ENCODE measurements around the gene BST1.

The BST1 gene

GRCh38 chr4:15746110-15746509 is 43.2 kb downstream of the BST1 start:
- H3K4me2 ChIP-seq (ENCODE audit: low read length) = no peak overlapping the region
- H3K9me2 ChIP-seq (replicated peaks; ENCODE audit: control insufficient read depth, low read length) = no peaks in the 10 kb centered on the region
- H3K27ac ChIP-seq (ENCODE audit: low read depth, low read length) = no peak overlapping the region
- no peaks in the 10 kb centered on the region for H3K27me3 ChIP-seq (ENCODE audit: control insufficient read depth, low read length)
- peaks cover 5% of the 10 kb centered on the region; the same call in 1 of the 2 replicates for H3K9me3 ChIP-seq (ENCODE audit: control insufficient read depth, insufficient read depth, low read length)
- H3K79me2 ChIP-seq (ENCODE audit: control insufficient read depth, low read length) = no peaks in the 10 kb centered on the region
- H3K4me3 ChIP-seq (ENCODE audit: low read length) = no peak overlapping the region
- TF ChIP-seq CTCF (IDR thresholded peaks at IDR 0.05; ENCODE audit: low read depth, low read length, poor library complexity, severe bottlenecking) (no peak), EZH2phosphoT487 (IDR thresholded peaks at IDR 0.05; ENCODE audit: borderline replicate concordance, low read length) (no peak)
- no peaks in the 10 kb centered on the region for H3F3A ChIP-seq (ENCODE audit: control insufficient read depth, insufficient read depth)
- no peaks in the 10 kb centered on the region for H3K4me1 ChIP-seq (ENCODE audit: control insufficient read depth, low read length)
- no peaks in the 10 kb centered on the region for H4K20me1 ChIP-seq (ENCODE audit: control insufficient read depth, insufficient read depth, low read depth, low read length)
- H3K36me3 ChIP-seq (ENCODE audit: control insufficient read depth, low read length) = no peaks in the 10 kb centered on the region

- H3K36me3 ChIP-seq (ENCODE audit: control insufficient read depth, low read length) = no peaks in the 10 kb centered on the region
- no peak overlapping the region for H3K27ac ChIP-seq (ENCODE audit: low read depth, low read length)
- H3K9me3 ChIP-seq (ENCODE audit: control insufficient read depth, insufficient read depth, low read length) = no peaks in the 10 kb centered on the region
- H3K4me3 ChIP-seq (ENCODE audit: low read length) = no peak overlapping the region
- no peaks in the 10 kb centered on the region for H3K27me3 ChIP-seq (ENCODE audit: control insufficient read depth, low read length)
- no peaks in the 10 kb centered on the region for H3K79me2 ChIP-seq (ENCODE audit: control insufficient read depth, low read length)
- no peak overlapping the region for H3K4me2 ChIP-seq (ENCODE audit: low read length)
- TF ChIP-seq CTCF (IDR thresholded peaks at IDR 0.05; ENCODE audit: low read depth, low read length, poor library complexity, severe bottlenecking) (no peak), EZH2phosphoT487 (IDR thresholded peaks at IDR 0.05; ENCODE audit: borderline replicate concordance, low read length) (no peak)
- H3K9me2 ChIP-seq (replicated peaks; ENCODE audit: control insufficient read depth, low read length) = no peaks in the 10 kb centered on the region
- no peaks in the 10 kb centered on the region for H4K20me1 ChIP-seq (ENCODE audit: control insufficient read depth, insufficient read depth, low read depth, low read length)
- peaks cover 4% of the 10 kb centered on the region for H3K4me1 ChIP-seq (ENCODE audit: control insufficient read depth, low read length)
- H3F3A ChIP-seq (ENCODE audit: control insufficient read depth, insufficient read depth) = no peaks in the 10 kb centered on the region
Observed at GRCh38 chr4:15749001-15749400, 46.1 kb downstream of the BST1 start.

- no peak overlapping the region for H3K4me3 ChIP-seq (ENCODE audit: low read length)
- no peaks in the 10 kb centered on the region for H3K36me3 ChIP-seq (ENCODE audit: control insufficient read depth, low read length)
- no peaks in the 10 kb centered on the region for H3K9me2 ChIP-seq (replicated peaks; ENCODE audit: control insufficient read depth, low read length)
- peaks cover 25% of the 10 kb centered on the region for H3K4me1 ChIP-seq (ENCODE audit: control insufficient read depth, low read length)
- no peak overlapping the region for H3K4me2 ChIP-seq (ENCODE audit: low read length)
- TF ChIP-seq EZH2phosphoT487 (IDR thresholded peaks at IDR 0.05; ENCODE audit: borderline replicate concordance, low read length) (no peak), CTCF (IDR thresholded peaks at IDR 0.05; ENCODE audit: low read depth, low read length, poor library complexity, severe bottlenecking) (no peak)
- H3F3A ChIP-seq (ENCODE audit: control insufficient read depth, insufficient read depth) = no peaks in the 10 kb centered on the region
- H3K9me3 ChIP-seq (ENCODE audit: control insufficient read depth, insufficient read depth, low read length) = no peaks in the 10 kb centered on the region
- no peak overlapping the region for H3K27ac ChIP-seq (ENCODE audit: low read depth, low read length)
- no peaks in the 10 kb centered on the region for H3K79me2 ChIP-seq (ENCODE audit: control insufficient read depth, low read length)
- no peaks in the 10 kb centered on the region for H4K20me1 ChIP-seq (ENCODE audit: control insufficient read depth, insufficient read depth, low read depth, low read length)
- no peaks in the 10 kb centered on the region for H3K27me3 ChIP-seq (ENCODE audit: control insufficient read depth, low read length)
Observed at GRCh38 chr4:15751153-15751552, 48.3 kb downstream of the BST1 start.

DNA sequence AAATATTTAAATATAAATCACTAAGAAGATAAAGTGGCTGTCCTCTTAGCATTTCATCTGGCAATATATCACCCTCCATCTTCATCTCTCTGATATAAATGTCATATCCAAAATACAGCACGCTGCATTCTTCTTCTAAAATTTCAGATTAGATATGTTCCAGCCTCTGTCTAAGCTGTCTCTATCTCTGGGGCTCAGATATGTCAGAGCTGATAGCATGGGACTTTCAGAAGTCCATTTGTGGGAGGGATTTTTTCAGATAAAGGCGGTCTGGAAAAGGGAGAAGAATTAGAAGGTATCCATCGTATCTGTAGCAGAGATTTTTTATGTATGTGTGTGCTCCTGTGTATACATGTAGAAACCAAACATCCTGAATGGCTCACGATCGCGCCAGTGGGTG is 50.2 kb downstream of the BST1 start:
- no peaks in the 10 kb centered on the region for H3K27me3 ChIP-seq (ENCODE audit: control insufficient read depth, low read length)
- no peak overlapping the region for H3K4me3 ChIP-seq (ENCODE audit: low read length)
- no peaks in the 10 kb centered on the region; the same call in 1 of the 2 replicates for H3K9me3 ChIP-seq (ENCODE audit: control insufficient read depth, insufficient read depth, low read length)
- no peak for TF ChIP-seq CTCF (IDR thresholded peaks at IDR 0.05; ENCODE audit: low read depth, low read length, poor library complexity, severe bottlenecking)
- no peak for TF ChIP-seq EZH2phosphoT487 (IDR thresholded peaks at IDR 0.05; ENCODE audit: borderline replicate concordance, low read length)
- peaks cover 38% of the 10 kb centered on the region for H3K4me1 ChIP-seq (ENCODE audit: control insufficient read depth, low read length)
- no peak overlapping the region for H3K4me2 ChIP-seq (ENCODE audit: low read length)
- no peaks in the 10 kb centered on the region for H3K36me3 ChIP-seq (ENCODE audit: control insufficient read depth, low read length)
- H3K27ac ChIP-seq (ENCODE audit: low read depth, low read length) = no peak overlapping the region
- no peaks in the 10 kb centered on the region for H3F3A ChIP-seq (ENCODE audit: control insufficient read depth, insufficient read depth)
- no peaks in the 10 kb centered on the region for H3K9me2 ChIP-seq (replicated peaks; ENCODE audit: control insufficient read depth, low read length)
- no peaks in the 10 kb centered on the region for H4K20me1 ChIP-seq (ENCODE audit: control insufficient read depth, insufficient read depth, low read depth, low read length)
- H3K79me2 ChIP-seq (ENCODE audit: control insufficient read depth, low read length) = no peaks in the 10 kb centered on the region

Measured in DOHH2 (cell line).